Ishikawa (cell line): ENCODE measurements around the gene KRT23.

Experiments
- CEBPB ChIP-seq: IDR thresholded peaks from 2 replicates; pipeline ENCODE4 v1.6.1; 2012
- EP300 ChIP-seq: IDR thresholded peaks from 2 replicates; pipeline ENCODE4 v1.6.1; 2012; ENCODE audit warnings: borderline replicate concordance
- NFIC ChIP-seq: IDR thresholded peaks from 2 replicates; pipeline ENCODE4 v1.6.1; 2012
- TAF1 ChIP-seq: IDR thresholded peaks from 2 replicates; pipeline ENCODE4 v1.6.1; 2012; ENCODE audit warnings: low read depth, mild to moderate bottlenecking

GRCh38 chr17:40896916-40897455 lies 40.5 kb downstream of the KRT23 start:
- TF ChIP-seq CEBPB (no peak), TAF1 (no peak), EP300 (no peak), NFIC (no peak)
